ENCODE measurements around the gene TRIM73.
A peak's percentile ranks its signal among the peaks of the same experiment; 100 is the strongest.
"Not testable (repeated sequence)": the region's sequence is repeated elsewhere in the genome, so short reads cannot be mapped to it uniquely, and the experiment has no call there.

TRIM73 gene

GRCh38 chr7:75415829-75416373 lies 20.5 kb downstream of the TRIM73 start:
- not testable (repeated sequence) for DNase-seq

GRCh38 chr7:75416787-75417186 lies 21.4 kb downstream of the TRIM73 start:
- not testable (repeated sequence) for DNase-seq

- DNase-seq: not testable (repeated sequence)
Observed at GRCh38 chr7:75418292-75418858, 22.9 kb downstream of the TRIM73 start.

- not testable (repeated sequence) for DNase-seq
Observed at GRCh38 chr7:75419210-75419609, 23.8 kb downstream of the TRIM73 start.

GRCh38 chr7:75419693-75420092 lies 24.3 kb downstream of the TRIM73 start:
- DNase-seq: not testable (repeated sequence)

GRCh38 chr7:75420152-75420551 lies 24.7 kb downstream of the TRIM73 start:
- DNase-seq: not testable (repeated sequence)

GRCh38 chr7:75421798-75422710 lies 26.6 kb downstream of the TRIM73 start:
- DNase-seq: not testable (repeated sequence)

GRCh38 chr7:75423481-75423880 lies 28.1 kb downstream of the TRIM73 start:
- not testable (repeated sequence) for DNase-seq

GRCh38 chr7:75439000-75439399 lies 43.6 kb downstream of the TRIM73 start:
- DNase-seq: not testable (repeated sequence)

GRCh38 chr7:75442101-75442464 lies 46.7 kb downstream of the TRIM73 start:
- DNase-seq: not testable (repeated sequence)

GRCh38 chr7:75442465-75443111 lies 47.2 kb downstream of the TRIM73 start:
- DNase-seq: peak; percentile 2

- not testable (repeated sequence) for DNase-seq
Observed at GRCh38 chr7:75449946-75450345, 54.5 kb downstream of the TRIM73 start.

- not testable (repeated sequence) for DNase-seq
Observed at GRCh38 chr7:75452494-75452955, 57.1 kb downstream of the TRIM73 start.

Data from effector CD8-positive, alpha-beta T cell (primary cell).